ENCODE measurements around the gene HIVEP3. TPM values are rescaled to one million over a fixed set of nuclear protein-coding genes. Genes with fewer than 3 reads are reported as not detected.

The HIVEP3 gene
- total RNA-seq, 1 experiment from 2014 or later: 1.4 TPM

DNA sequence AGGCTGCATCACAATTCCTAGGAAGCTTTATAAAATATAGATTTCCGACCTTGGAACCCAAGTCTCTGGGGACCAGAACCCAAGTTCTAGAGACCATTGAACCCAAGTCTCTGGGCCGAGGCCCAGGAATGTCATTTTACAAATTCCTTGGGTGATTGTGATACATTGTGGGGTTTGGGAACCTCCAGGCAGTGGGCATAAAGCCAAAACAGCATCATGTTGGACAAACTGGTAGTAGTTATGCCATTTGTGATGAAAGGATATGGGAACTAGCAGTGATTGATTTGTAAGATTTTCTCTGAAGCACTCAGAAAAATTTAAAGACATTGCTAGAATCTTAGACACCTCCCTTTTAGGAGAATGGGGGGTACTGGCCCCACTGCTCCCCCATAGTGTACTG lies 160.2 kb downstream of the HIVEP3 start:
- Mint-ChIP-seq H3K27ac (no peak overlapping the region), H3K36me3 (ENCODE audit: insufficient read depth in 1 of 3, low read depth in 3 of 3) (peaks cover 0 to 3% (median 0%) of the 10 kb centered on the region in 3 experiments; a peak in 1 of 7 replicates), H3K4me1 (peaks cover 8 to 11% of the 10 kb centered on the region in 2 experiments), H3K27me3 (ENCODE audit: low read depth) (peaks cover 5% of the 10 kb centered on the region; the same call in 1 of the 2 replicates), H3K4me3 (no peak overlapping the region), H3K9me3 (peaks cover 11 to 12% of the 10 kb centered on the region in 2 experiments; a peak in 4 of 5 replicates)
- Histone ChIP-seq H3K14ac (ENCODE audit: insufficient read depth, low read length) (no peak overlapping the region), H3K79me1 (ENCODE audit: insufficient read depth, low read depth, low read length, poor library complexity, severe bottlenecking) (no peaks in the 10 kb centered on the region), H2BK5ac (ENCODE audit: insufficient read length, low read length) (no peak overlapping the region), H3K9me3 (ENCODE audit: control insufficient read depth, low read depth, low read length) (peaks cover 9% of the 10 kb centered on the region), H3K9ac (ENCODE audit: extremely low read depth, insufficient read length, low read length) (no peak overlapping the region), H2AK5ac (ENCODE audit: insufficient read length, low read length) (no peak overlapping the region), H3K4me2 (ENCODE audit: insufficient read depth, insufficient read length, low read length) (no peak overlapping the region), H2BK120ac (ENCODE audit: low read depth, low read length, poor library complexity, severe bottlenecking) (no peak overlapping the region), H4K91ac (ENCODE audit: insufficient read length, low read depth, low read length) (no peak overlapping the region), H2AFZ (ENCODE audit: low read length) (no peak overlapping the region), H2BK12ac (ENCODE audit: insufficient read length, low read depth, low read length) (no peak overlapping the region), H3K27me3 (ENCODE audit: insufficient read depth, low read length) (no peaks in the 10 kb centered on the region), H4K8ac (replicated peaks; ENCODE audit: insufficient read length, low read depth, low read length) (no peak overlapping the region), H3K4ac (ENCODE audit: low read depth, low read length) (no peak overlapping the region), H2BK15ac (ENCODE audit: low read depth, low read length) (no peak overlapping the region), H4K20me1 (ENCODE audit: control insufficient read depth, insufficient read depth, insufficient read length) (no peaks in the 10 kb centered on the region), H3K79me2 (ENCODE audit: insufficient read depth, low read length) (no peaks in the 10 kb centered on the region), H3K56ac (ENCODE audit: insufficient read length, low read depth, low read length) (no peak overlapping the region), H3K23me2 (ENCODE audit: insufficient read length, low read depth, low read length, poor library complexity, severe bottlenecking) (no peaks in the 10 kb centered on the region), H2BK20ac (ENCODE audit: low read depth, low read length, poor library complexity, severe bottlenecking) (no peak overlapping the region), H3T11ph (ENCODE audit: low read length) (no peak overlapping the region), H3K27ac (ENCODE audit: insufficient read length, low read depth, low read length) (no peak overlapping the region), H3K18ac (ENCODE audit: insufficient read length, low read depth, low read length) (no peak overlapping the region), H4K5ac (ENCODE audit: insufficient read length, low read depth, low read length) (no peak overlapping the region), H3K23ac (ENCODE audit: insufficient read length, low read depth, low read length) (no peak overlapping the region), H3K4me1 (ENCODE audit: insufficient read depth, low read length) (no peaks in the 10 kb centered on the region; the same call in 1 of the 2 replicates)
- TF ChIP-seq, protein P1, sequence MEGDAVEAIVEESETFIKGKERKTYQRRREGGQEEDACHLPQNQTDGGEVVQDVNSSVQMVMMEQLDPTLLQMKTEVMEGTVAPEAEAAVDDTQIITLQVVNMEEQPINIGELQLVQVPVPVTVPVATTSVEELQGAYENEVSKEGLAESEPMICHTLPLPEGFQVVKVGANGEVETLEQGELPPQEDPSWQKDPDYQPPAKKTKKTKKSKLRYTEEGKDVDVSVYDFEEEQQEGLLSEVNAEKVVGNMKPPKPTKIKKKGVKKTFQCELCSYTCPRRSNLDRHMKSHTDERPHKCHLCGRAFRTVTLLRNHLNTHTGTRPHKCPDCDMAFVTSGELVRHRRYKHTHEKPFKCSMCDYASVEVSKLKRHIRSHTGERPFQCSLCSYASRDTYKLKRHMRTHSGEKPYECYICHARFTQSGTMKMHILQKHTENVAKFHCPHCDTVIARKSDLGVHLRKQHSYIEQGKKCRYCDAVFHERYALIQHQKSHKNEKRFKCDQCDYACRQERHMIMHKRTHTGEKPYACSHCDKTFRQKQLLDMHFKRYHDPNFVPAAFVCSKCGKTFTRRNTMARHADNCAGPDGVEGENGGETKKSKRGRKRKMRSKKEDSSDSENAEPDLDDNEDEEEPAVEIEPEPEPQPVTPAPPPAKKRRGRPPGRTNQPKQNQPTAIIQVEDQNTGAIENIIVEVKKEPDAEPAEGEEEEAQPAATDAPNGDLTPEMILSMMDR (conservative IDR thresholded peaks at IDR 0.05): no peak
- no peak for DNase-seq
- no CpG with 5 or more reads among the region's 2 CpGs for WGBS (ENCODE audit: extremely low coverage, insufficient read length, low lambda C conversion rate)

All from H9 (cell line).